NCI-H524 treated with DMSO at 0.1 percent for 48 hours (cell line): ENCODE results near the gene SLC17A8.
"Not testable (repeated sequence)": the region's sequence is repeated elsewhere in the genome, so short reads cannot be mapped to it uniquely, and the experiment has no call there.

Source experiments
- DNase-seq: peaks from one replicate; lab custom pipeline; 2025; lab: John Stamatoyannopoulos, UW

SLC17A8 gene

DNA sequence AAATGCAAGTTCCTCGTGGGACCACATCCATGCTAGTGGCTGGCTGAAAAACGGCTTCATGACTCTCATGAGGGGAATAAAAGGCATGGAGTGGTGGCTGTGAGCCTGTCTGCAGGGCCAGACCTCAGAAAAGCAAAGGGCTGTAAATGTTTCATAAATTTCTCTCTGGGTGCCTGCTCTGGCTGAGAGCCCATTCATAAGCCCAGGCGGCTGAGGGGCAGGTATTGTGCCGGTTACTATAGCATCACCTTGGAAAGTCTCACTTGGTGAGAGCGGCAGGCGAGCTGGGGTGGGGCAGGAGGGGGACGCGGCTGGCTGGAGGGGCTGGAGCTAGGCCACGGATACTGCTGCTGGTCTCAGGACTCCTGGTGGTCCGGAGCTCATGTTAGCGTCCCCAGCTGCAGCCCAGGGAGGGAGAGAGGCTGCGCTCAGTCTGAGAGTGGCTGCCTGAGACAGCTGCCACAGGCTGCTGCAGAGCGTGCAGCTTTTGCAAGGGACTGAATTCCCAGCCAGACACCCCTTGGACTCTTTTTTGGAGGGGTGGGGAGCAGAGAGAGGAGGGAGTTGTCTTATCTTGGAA is at the start of gene SLC17A8:
SLC17A8 (plus strand) TSS at position 431 of the 580 bp plus-strand sequence. CDS start 318 bp downstream, outside the sequence.
- no peak for DNase-seq

DNA sequence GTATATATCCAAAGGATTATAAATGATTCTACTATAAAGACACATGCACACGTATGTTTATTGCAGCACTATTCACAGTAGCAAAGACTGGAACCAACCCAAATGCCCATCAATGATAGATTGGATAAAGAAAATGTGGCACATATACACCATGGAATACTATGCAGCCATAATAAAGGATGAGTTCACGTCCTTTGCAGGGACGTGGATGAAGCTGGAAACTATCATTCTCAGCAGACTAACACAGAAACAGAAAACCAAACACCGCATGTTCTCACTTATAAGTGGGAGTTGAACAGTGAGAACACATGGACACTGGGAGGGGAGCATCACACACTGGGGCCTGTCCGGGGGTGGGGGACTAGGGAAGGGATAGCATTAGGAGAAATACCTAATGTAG is 48.7 kb upstream of the SLC17A8 start:
- DNase-seq: not testable (repeated sequence)

DNA sequence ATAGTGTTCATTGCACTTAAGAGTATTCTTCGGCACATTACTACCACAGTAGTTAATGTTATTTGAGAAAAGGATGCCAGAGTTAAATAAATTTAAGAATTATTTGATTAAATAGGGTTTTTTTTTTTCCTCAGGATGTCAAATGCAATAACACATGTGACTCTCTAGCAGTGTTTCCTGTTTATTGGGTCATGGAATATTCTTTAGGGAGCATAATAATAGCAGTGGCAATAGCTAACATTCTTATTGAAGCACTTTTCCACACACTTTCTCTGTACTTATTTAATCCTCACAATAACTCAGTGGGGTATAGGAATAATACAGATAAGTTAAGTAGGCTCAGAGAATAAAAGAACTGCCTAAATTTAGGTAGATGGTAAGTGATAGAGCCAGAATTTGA is 45.6 kb upstream of the SLC17A8 start:
- no peak for DNase-seq

DNA sequence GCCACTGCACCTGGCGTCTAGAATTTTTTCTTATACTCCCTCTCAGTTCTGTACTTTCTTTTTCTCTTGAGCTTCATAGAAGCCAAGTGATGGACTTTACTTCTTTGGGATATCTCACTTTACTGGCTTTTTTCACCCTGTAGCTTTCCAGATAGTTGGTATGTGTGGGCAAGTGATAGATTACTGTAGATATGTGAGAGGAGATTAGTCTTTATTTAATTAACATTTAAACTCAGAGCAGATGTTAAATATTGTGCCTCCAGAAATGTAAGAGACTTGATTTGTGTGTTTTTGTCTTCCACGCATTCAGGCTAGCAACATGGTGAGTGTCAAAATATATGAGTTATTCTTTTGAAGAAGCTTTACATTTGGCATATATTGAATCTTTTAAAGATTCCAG is 39.5 kb upstream of the SLC17A8 start:
- DNase-seq: no peak

DNA sequence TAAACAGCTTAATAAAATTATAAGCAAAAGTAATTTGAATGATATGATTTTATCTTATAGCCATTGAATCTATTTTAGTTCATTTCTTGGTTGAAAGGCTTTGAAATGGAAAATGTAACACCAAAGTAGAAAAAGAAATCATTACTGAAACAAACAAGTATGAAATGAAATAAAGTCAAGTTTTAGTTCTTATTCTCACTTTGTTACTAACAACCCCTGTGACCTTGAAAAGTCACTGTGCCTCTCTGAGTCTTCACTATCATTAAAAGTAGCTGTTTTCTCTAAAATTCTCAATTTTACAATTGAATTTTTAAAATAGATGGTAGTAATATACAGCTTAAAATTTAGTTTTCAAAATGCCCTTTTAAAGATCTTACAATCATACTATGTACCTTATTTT is 32.4 kb upstream of the SLC17A8 start:
- no peak for DNase-seq

DNA sequence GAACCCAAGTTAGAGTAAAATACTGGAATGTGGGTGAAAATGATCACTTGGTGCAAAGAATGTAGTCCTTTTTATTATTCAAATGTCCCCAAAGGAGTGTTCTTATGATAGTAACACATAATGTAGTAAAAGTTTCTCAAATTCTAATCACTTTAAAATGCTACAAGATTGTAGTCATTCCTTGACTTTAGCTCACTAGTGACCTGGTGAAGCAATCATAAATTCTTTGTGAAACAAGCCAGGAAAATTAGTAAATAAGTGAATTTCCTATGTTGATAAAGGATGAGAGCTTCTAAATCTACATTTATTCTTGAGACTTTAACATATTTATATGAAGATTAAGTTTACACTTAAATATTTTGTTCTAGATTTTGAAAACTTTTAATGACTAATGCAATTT is 30.7 kb upstream of the SLC17A8 start:
- DNase-seq: no peak

DNA sequence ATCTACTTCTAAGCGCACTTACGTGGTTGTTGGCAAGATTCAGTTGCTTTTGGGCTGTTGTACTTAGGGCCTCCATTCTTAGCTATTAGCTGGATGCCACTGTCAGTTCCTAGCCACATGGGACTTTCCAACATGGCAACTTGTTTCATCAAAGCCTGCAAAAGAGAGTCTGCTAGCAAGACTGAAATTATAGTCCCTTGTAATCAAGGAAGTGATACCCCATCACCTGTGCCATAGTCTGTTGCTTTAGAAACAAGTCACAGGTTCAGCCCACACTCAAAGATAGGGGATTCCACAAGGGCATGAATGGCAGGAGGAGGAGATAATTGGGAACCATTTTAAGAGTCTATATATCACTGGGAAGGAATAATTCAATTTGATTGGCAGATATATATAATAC is 27.1 kb upstream of the SLC17A8 start:
- DNase-seq: no peak

DNA sequence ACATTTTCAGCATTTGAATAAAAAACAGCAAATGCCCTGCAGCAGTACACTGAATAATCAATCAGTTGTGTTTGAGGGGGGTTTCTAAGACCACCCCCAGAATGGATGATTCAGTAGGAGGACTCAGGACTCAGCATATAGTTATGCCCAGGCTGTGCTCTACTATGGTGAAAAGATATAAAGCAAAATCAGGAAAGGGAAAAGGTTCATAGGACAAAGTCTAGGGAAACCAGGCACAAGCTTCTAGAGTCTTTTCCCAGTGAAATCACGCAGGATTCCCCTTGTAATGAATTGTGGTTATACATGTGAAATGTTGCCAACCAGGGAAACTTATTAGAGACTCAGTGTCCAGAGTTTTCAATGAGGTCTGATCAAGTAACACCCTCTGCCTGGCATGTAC is 25.0 kb upstream of the SLC17A8 start:
- no peak for DNase-seq

DNA sequence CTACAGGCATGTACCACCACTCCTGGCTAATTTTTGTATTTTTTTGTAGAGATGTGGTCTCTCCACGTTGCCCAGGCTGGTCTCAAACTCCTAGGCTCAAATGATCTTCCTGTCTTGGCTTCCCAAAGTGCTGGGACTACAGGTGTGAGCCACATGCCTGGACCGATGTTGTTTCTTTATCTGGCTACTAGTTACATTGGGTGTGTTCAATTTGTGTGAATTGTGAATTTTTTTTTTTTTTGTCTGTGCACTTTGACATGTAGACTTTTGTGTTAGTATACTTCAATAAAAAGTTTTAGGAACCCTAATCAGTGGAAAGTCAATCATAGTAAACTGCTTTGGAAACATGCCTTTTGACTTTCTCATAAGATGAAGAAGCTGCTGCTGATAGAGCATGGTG is 24.0 kb upstream of the SLC17A8 start:
- no peak for DNase-seq

DNA sequence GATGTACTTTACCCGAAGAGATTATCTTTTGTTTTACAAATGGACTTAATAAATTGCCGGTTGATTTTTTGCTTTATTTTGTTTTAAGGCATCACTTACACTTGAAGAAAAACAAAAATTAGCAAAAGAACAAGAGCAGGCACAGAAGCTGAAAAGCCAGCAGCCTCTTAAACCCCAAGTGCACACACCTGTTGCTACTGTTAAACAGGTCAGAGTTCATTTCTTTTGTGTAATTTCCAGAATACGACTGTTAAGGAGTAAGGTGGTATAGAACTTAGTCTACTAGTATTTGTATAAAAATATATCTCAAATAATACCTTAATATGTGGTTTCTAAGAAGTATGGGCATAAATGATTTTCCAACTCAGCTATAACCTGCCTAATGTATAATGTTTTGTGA is 19.6 kb upstream of the SLC17A8 start:
- no peak for DNase-seq

DNA sequence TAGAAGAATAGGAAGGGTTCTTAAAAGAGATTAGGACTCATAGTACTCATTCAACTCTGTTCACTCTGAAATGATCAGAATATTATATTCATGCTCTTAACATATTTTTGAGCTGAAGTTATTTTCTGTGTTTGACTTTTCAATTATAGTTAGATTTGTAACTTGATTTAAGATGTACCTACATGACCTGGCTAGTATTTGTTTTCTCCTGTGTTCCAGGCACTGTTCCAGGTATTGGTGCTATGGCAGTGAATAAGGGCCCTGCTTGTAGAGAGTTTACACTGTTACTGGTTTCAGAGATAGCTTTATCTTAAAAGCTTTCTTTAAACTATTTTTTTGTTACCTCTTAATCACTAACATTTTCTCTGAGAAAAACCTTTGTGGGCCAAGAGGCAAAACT is 19.1 kb upstream of the SLC17A8 start:
- no peak for DNase-seq

DNA sequence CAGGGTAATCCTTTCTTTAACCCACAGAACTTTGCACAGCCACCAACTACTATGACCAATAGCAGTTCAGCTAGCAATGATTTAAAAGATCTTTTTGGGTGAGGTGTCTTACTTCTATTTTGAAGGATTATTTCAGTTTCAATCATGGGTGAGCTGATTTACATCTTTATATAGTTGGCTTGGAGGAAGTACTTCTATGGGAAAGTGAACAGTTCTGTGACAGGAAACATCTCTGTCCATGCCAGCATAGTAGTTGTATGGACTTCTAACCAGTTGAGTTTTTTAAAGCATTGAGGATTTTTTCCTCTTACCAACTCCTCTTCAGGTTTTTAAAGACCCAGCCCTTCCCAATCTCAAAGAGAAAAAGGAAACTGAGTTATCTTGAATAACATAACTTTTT is 17.8 kb upstream of the SLC17A8 start:
- DNase-seq: no peak

DNA sequence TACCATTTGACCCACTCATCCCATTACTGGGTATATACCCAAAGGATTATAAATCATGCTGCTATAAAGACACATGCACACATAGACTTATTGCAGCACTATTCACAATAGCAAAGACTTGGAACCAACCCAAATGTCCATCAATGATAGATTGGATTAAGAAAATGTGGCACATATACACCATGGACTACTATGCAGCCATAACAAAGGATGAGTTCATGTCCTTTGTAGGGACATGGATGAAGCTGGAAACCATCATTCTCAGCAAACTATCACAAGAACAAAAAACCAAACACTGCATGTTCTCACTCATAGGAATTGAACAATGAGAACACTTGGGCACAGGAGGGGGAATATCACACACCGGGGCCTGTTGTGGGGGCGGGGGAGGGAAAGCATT is 14.0 kb upstream of the SLC17A8 start:
- not testable (repeated sequence) for DNase-seq

DNA sequence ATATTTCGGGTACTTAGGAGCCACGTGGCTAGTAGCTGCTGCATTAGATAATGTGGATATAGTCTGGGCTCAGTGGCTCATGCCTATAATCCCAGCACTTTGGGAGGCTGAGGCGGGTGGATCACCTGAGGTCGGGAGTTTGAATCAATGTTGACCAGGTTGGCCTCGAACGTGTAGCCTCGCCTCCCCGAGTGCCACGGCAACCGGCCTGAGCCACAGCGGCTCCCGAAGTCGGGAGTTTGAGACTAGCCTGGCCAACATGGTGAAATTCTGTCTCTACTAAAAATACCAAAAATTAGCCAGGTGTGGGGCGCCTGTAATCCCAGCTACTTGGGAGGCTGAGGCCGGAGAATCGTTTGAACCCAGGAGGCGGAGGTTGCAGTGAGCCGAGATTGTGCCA is 12.5 kb upstream of the SLC17A8 start:
- not testable (repeated sequence) for DNase-seq

DNA sequence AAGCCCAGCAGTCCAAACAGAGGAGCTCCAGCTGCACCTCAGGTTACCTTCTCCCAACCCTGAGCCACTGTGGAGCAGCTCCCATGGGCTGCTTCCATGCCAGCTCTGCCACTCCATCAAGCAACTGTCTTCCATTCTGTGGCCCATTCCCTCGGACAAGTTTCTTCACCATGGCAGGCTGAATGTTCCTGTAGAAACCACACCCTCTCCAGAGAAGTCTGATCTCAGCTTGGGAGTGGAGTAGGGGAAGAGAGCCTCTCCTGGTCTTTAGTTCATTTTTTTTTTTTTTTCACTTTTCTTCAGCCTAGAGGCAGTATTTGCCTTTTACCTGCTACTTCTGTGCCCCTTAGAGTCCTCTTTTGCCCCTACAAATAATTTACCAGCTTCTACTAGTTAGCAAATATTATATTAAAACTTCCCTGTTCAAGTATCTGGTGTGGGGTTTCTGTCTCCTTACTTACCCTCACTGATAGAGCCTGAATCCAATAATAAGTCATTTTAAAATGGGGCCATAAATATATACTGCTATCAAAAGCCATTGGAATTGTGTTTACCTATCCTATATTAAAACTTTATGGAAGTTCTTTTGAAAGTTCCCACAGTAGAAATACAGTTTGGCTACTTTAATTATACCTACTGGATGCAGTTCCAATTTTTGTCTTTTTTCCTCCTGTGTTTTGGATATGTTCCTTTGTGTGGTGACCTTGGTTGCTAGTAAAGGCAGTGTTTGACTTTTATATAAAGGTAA is 11.7 kb upstream of the SLC17A8 start:
- no peak for DNase-seq

DNA sequence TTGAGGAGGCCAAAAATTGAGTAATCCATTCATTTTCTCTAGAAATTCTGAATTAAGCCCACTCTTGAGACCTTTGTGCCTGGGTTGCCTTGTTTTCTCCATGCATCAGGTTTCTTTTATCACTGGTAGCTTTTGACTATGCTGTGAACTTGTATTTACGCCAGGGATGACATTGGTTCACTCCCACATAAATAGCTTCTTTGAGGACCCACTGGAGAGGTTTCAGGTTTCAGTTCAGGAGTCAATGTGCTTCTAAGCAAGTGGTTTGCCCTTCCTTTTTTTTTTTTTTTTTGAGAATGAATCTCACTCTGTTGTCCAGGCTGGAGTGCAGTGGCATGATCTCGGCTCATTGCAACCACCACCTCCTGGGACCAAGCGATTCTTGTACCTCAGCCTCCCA is 10.2 kb upstream of the SLC17A8 start:
- DNase-seq: peak; percentile 11

DNA sequence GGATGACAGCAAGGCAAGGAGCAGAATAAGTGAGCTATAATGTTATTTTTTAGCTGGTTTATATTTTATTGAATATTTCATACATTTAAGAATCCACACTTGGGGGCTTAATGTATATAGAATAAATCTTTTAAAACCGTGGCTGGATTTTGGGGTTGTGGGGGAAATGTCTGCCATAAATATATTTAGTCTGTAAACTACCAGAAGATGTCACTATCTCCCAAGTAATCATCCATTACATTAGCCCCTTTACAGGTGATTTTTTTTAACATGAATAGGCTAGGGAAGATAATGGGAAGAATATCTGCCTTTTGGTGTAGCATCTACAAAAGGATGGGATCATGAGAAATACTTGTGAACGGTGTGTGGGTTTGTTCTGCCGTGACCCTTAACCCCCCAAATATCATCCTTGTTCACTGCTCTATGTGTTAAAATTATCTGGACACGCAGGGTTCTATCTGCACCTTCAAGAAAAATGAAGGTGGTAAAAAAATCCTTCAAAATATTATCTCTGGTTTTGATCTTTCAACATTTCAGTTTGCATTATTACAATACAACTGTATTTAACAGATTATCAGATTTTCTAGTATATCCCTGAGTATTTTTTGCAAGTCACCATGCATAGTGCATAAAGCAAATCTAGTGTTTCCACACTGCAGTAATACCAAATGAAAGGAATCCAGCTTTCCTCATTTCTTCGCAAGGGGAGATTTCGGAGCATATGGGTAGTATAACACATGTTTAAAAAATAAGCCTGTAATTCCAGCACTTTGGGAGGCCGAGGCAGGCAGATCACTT is 8.0 kb upstream of the SLC17A8 start:
- no peak for DNase-seq

DNA sequence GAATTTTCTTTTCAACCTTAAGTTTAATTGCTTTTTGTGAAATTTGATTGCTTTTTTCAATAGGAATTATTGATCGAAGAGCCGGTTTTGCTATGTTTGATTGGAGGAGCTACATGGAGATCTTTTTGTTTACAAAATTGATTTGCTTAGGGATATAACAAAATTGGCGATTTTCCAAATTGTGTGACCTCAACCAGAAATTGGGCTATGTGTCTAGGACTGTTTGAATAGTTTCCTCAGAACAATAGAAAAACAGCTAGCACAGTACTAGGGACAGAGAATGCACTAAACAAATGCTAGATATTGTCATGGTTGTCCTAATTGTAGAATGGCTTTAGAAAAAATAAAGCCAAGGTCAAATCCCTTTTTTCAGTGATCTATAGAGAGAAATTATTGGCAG is 2.4 kb downstream of the SLC17A8 start:
- DNase-seq: no peak

DNA sequence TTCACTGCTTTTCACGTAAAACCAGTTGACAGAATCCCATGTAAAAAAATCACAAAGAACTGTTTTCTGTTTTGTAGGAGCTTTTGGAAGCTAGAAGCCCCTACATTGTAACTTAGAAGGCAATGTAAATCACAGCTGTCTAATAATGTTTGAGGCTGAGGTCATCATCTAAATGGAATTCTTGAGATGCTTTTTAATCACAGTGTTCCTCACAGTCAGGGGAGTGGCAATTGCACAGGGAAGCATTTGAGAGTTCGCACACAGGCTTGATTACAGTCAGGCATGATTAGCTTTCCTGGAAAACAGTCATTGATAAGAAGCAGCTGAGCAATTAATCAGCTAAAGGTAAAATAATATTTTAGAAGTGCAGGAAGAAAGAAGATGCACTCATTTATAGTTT is 2.9 kb downstream of the SLC17A8 start:
- DNase-seq: no peak

DNA sequence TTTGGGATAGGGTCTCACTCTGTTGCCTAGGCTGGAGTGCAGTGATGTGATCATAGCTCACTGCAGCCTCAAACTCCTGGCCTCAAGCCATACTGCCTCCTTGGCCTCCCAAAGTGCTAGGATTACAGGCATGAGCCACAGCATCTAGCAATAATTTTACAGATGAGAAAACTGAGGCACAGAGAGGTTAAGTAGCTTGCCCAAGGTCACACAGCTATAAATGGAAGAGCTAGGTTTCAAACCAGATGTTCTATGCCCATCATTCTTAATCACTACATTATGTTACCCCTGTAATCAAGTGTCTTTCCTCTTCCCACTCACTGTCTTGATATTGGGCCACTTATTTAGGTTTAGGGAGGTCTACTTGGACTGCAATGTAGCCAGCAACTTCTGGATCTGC is 3.6 kb downstream of the SLC17A8 start:
- DNase-seq: no peak

DNA sequence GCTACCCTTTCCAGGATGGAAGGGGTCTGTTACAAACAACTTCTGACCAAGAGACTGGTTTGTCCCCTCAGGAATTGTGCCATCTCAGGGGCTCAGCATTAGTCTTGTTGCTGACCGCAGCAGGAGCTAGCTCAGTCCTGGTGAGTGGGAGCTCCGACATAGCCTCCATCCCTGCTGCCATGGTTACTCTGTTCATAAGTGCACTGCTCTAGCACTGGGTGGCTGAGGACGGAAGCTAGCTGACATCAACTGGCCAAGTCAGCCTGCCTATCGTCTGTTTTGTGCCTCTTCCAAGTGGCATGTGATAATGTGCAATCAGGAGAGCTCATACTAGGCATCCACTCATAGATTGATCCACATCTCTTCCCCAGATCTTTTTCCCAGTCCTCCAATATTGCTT is 7.5 kb downstream of the SLC17A8 start:
- no peak for DNase-seq

DNA sequence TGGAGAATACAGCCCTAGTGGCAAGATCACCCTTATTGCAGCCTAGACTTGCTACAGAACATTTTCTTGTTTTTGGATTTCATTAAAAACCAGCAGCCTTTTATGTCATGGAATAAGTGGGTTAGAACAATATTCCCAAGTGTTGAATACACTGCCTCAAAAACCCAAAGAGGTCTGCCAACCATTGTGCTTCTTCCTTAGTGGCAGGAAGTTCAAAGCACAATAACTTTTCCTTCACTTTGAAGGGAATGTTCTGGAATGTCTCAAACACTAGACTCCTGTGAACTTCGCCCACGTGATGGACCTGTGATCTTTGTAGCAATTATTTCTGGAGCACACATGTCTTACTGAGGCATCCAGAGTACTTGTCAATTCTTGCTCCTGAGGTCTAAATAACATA is 8.5 kb downstream of the SLC17A8 start:
- no peak for DNase-seq

DNA sequence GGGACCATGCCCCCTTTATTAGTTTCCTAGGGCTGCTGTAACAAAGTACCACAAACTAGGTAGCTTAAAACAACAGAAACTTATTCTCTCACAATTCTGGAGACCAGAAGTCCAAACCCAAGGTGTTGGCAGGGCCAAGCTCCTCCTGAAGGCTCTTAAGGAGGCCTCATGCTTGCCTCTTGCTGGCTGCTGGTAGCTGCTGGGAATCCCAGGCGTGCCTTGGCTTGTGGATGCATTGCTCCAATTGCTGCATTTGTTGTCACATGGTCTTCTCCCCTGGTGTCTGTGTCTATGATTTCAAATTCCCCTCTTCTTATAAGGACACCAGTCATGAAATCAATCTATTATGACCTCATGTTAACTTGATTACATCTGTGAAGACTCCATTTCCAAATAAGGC is 11.2 kb downstream of the SLC17A8 start:
- no peak for DNase-seq
